ENCODE measurements around the gene SPACA1. TPM values are rescaled to one million over a fixed set of nuclear protein-coding genes. Genes with fewer than 3 reads are reported as not detected.

SPACA1 gene
- total and polyA plus RNA-seq, 4 donors = not detected

- no peaks in the 10 kb centered on the region for H3K4me1 ChIP-seq (ENCODE audit: control insufficient read depth in 1 of 2, insufficient read depth in 2 of 2, low read length in 2 of 2)
- WGBS, 2 donors = 33 to 64% methylated on average over 2 of the region's 2 CpGs
Measured at GRCh38 chr6:88115307-88115706, 67.7 kb downstream of the SPACA1 start.

DNA sequence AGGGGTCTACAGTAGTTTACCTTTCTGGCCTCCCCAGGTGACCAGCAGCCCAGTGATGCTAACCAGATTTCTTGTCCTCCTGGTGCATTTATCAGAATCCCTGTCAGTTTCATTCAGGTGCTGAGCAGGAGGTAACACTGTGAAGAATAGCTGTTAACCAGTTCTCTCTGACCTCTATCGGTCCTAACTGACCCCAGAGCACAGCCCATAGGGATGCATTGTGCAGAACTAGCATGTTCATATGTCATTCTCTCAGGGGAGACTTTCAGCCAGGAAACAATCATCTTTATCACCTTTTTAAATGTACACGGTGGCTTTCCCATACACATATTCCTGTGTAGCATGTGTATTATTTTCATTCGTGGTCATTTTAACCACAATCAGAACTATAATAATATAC is 68.6 kb downstream of the SPACA1 start:
- H3K27me3 ChIP-seq (ENCODE audit: control insufficient read depth in 1 of 2, insufficient read depth in 2 of 2, low read length in 1 of 2) = no peaks in the 10 kb centered on the region
- no peak overlapping the region for H3K27ac ChIP-seq (ENCODE audit: low read depth in 1 of 2, low read length in 2 of 2)
- H3K4me3 ChIP-seq (ENCODE audit: low read length in 2 of 2) = no peak overlapping the region
- H3K9me3 ChIP-seq (ENCODE audit: control insufficient read depth, low read length) = peaks cover 4% of the 10 kb centered on the region
- H3K36me3 ChIP-seq (ENCODE audit: control insufficient read depth in 1 of 2, insufficient read depth in 2 of 2, low read length in 1 of 2) = no peaks in the 10 kb centered on the region
- no peaks in the 10 kb centered on the region for H3K4me1 ChIP-seq (ENCODE audit: control insufficient read depth in 1 of 2, insufficient read depth in 2 of 2, low read length in 2 of 2)
- ATAC-seq (ENCODE audit: low FRiP score) (no peak), DNase-seq (no peak)
- WGBS, 2 donors = 61 to 62% methylated on average over 3 of the region's 3 CpGs
- intact Hi-C loops (cut with DNase I) = no loop called here

More at GRCh38 chr6:88115307-88115706, 67.7 kb downstream of the SPACA1 start:
- DNase-seq = no peak
- intact Hi-C loops (cut with DNase I) = no loop called here
- Histone ChIP-seq H3K27ac (ENCODE audit: low read depth in 1 of 2, low read length in 2 of 2) (no peak overlapping the region), H3K27me3 (ENCODE audit: control insufficient read depth in 1 of 2, insufficient read depth in 2 of 2, low read length in 1 of 2) (no peaks in the 10 kb centered on the region), H3K36me3 (ENCODE audit: control insufficient read depth in 1 of 2, insufficient read depth in 2 of 2, low read length in 1 of 2) (no peaks in the 10 kb centered on the region), H3K4me3 (ENCODE audit: low read length in 2 of 2) (no peak overlapping the region), H3K9me3 (ENCODE audit: control insufficient read depth, low read length) (peaks cover 4% of the 10 kb centered on the region)
- ATAC-seq (ENCODE audit: low FRiP score) = no peak

Other genes with a start within 250 kb of the SPACA1 start
- gene CNR1, start 118.5 kb downstream of the SPACA1 start, total RNA-seq = 10 to 100 TPM; 10.4 to 12.2 TPM
- gene CNR1, start 118.5 kb downstream of the SPACA1 start, polyA plus RNA-seq = 10 to 100 TPM in 1 of 2 donors, 1 to 10 TPM in 1; 1.9 to 99.3 TPM

All from aorta (tissue), 5 donors.